Mucosa of rectum (tissue), 2 donors: Measurements from ENCODE around the gene PHLPP1.

Experiments
- H3K27ac ChIP-seq, 2 donors: one replicate each; pipeline ENCODE4 v1.7.0; 2013; ENCODE audit warnings: inconsistent platforms in 2 of 2, low read depth in 2 of 2, low read length in 2 of 2
- H3K27me3 ChIP-seq, 2 donors: one replicate each; pipeline ENCODE4 v1.7.0; 2013; ENCODE audit warnings: low read length in 2 of 2; ENCODE audit not compliant: control insufficient read depth in 2 of 2, insufficient read depth in 2 of 2
- H3K36me3 ChIP-seq, 2 donors: one replicate each; pipeline ENCODE4 v1.7.0; 2013; ENCODE audit warnings: low read length in 2 of 2; ENCODE audit not compliant: control insufficient read depth in 2 of 2, insufficient read depth in 2 of 2
- H3K4me1 ChIP-seq, 2 donors: one replicate each; pipeline ENCODE4 v1.7.0; 2013; ENCODE audit warnings: low read length in 2 of 2, mild to moderate bottlenecking in 1 of 2; ENCODE audit not compliant: control insufficient read depth in 2 of 2, insufficient read depth in 2 of 2
- H3K4me3 ChIP-seq, 2 donors: one replicate each; pipeline ENCODE4 v1.7.0; 2013; ENCODE audit warnings: low read length in 2 of 2
- H3K9ac ChIP-seq, 2 donors: one replicate each; pipeline ENCODE4 v1.7.0; 2013; ENCODE audit warnings: low read length in 2 of 2, low read depth in 1 of 2, mild to moderate bottlenecking in 1 of 2
- H3K9me3 ChIP-seq, 2 donors: one replicate each; pipeline ENCODE4 v1.7.0; 2013; ENCODE audit warnings: low read length in 2 of 2; ENCODE audit not compliant: control insufficient read depth in 2 of 2
- donor health status: healthy.
- donor health status: Normal muscosa, but diverticular disease.

The PHLPP1 gene

DNA sequence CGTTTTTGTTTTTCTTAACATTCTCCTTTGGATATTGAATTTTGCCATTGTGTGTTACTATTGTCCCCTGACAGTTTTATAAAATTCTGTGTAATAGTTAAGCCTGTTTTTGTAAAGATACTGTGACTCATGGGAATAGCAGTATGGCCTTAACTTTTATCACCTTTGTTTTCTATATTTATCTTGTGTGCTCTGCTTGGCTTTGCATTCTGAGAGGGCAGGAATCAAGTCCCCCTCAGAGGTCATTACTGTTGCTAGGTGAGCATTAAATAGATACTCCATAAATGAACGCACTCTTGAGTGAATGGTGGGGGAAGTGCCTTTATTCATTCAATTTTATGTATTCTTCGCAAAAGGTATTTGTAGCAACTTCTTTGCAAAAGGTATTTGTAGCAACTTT, 160.0 kb downstream of the PHLPP1 start:
- H3K27ac ChIP-seq, result no peak overlapping the region

DNA sequence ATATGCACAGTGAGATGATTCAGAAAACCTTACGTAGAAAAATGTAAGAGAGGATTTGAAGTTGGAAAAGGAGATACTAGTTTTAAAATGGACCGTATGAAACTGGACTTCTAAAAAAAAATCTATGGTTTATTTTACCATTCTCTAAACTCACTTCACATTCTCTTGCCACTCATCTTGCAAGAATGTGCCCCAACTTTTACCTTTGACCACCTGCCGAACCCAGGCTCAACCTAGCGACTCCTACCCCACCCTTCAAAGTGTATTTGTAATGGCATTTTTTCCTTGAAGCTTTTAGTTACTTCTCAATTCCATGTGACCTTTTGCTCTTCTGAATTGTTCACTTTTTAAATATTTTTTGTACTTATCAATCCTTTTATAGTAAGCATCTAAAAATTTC, 160.8 kb downstream of the PHLPP1 start:
- H3K4me1 ChIP-seq, result no peaks in the 10 kb centered on the region
- no peak overlapping the region for H3K9ac ChIP-seq
- no peaks in the 10 kb centered on the region for H3K27me3 ChIP-seq
- H3K27ac ChIP-seq, result no peak overlapping the region
- H3K4me3 ChIP-seq, result no peak overlapping the region
- no peaks in the 10 kb centered on the region for H3K36me3 ChIP-seq
- H3K9me3 ChIP-seq, result no peaks in the 10 kb centered on the region

More for the DNA sequence above, 160.0 kb downstream of the PHLPP1 start:
- Histone ChIP-seq H3K27me3 (no peaks in the 10 kb centered on the region), H3K4me3 (no peak overlapping the region), H3K36me3 (no peaks in the 10 kb centered on the region), H3K9ac (no peak overlapping the region), H3K9me3 (no peaks in the 10 kb centered on the region), H3K4me1 (no peaks in the 10 kb centered on the region)

DNA sequence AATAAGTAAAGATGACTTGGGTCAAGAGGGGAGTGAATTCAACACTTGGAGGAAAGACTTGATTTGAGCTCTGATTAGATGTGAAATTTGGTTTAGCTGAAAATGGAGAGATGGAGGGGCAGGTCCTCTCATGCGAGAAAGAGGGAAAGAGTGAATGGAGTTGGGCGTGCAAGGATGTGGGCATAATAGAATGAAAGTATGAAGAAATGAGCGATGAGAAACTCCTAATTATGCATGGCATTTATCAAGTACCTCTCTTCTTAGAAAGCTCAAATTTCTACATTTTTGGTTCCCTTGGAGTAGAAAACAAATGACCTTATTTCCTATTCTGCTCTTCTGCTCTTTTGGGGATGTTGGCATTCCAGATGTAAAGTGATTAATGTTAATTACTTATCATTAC, 161.5 kb downstream of the PHLPP1 start:
- Histone ChIP-seq H3K36me3 (no peaks in the 10 kb centered on the region), H3K4me1 (no peaks in the 10 kb centered on the region), H3K9me3 (no peaks in the 10 kb centered on the region), H3K9ac (no peak overlapping the region), H3K27me3 (no peaks in the 10 kb centered on the region), H3K4me3 (no peak overlapping the region), H3K27ac (no peak overlapping the region)

DNA sequence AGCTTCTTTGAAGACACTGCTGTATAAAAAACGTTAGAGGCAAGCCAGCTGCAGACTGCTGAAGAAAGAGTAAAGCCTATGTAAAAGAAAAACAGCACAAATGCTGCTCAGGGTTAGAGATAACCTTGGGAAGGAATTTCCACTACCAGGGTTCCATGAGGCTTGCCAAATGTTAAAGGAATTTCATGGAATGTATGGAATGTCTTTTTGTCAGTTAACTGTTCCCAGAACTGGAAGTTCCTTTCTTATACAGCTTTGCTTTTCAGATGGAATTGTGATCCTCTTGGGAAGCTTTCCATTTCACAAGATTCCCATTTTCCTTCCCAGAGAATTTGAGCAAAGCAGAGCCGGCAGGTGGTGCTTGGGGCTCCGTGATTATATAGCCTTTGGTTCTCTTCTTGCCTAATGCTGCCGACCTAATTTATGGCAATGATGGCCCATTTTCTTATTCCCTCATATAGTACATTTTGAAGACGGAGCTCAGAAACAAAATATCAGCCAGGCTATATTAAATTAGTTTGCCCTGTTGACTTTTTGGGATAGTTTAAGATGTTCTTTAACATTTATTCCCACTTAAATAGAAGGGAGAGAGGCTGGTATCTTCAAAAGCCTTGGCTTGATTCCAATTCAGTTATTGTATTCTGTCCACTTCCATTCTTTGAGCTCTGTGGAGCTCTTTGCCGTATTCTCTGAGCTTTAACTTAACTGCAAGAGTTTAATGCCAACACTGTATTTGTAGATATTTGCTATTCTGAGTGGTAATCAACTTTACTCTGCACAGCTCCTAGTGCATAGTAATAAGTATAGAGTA, 162.3 kb downstream of the PHLPP1 start:
- Histone ChIP-seq H3K36me3 (no peaks in the 10 kb centered on the region), H3K9ac (no peak overlapping the region), H3K4me1 (no peaks in the 10 kb centered on the region), H3K9me3 (no peaks in the 10 kb centered on the region), H3K27me3 (no peaks in the 10 kb centered on the region), H3K27ac (no peak overlapping the region), H3K4me3 (no peak overlapping the region)

DNA sequence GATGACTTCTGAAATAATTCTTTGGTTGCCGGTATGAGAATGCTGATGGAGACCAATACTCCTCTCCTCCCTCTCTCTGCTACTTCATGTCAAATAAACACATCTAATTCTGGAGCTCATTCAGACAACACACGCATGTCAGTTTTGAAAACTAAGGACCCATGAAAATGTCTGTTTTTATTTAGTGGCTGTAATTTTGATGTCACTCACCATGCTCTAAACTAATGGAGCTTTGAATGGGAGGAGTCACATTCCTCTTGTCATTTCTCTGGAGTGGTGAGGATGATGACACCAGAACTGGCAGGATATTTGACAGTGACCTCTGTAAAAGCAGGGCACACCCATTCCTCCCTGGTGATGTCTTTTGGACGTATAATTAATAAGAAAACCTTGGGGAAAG, 163.0 kb downstream of the PHLPP1 start:
- Histone ChIP-seq H3K9ac (no peak overlapping the region), H3K4me3 (no peak overlapping the region), H3K9me3 (no peaks in the 10 kb centered on the region), H3K36me3 (no peaks in the 10 kb centered on the region), H3K27ac (no peak overlapping the region), H3K27me3 (no peaks in the 10 kb centered on the region), H3K4me1 (no peaks in the 10 kb centered on the region)

DNA sequence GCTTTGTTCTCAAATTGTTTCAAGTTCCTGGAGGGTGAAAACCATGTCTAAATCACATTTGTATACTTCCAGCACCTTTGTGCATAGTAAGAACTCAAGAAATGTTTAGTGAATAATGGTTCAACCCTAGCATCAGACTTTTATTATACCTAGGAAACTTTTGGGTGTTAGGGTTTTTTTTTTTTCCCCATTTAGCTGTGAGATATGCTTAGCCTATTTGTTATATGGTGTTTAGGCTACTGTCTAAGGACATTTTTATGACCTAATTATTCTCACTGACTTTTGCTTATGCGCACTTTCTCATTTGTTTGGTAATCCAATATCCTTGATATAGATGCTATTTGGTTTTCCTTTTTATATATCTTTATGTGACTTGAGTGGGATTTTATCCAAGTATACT, 164.7 kb downstream of the PHLPP1 start:
- Histone ChIP-seq H3K9ac (no peak overlapping the region), H3K4me1 (no peaks in the 10 kb centered on the region), H3K36me3 (no peaks in the 10 kb centered on the region), H3K9me3 (no peaks in the 10 kb centered on the region), H3K27ac (no peak overlapping the region), H3K4me3 (no peak overlapping the region), H3K27me3 (no peaks in the 10 kb centered on the region)

DNA sequence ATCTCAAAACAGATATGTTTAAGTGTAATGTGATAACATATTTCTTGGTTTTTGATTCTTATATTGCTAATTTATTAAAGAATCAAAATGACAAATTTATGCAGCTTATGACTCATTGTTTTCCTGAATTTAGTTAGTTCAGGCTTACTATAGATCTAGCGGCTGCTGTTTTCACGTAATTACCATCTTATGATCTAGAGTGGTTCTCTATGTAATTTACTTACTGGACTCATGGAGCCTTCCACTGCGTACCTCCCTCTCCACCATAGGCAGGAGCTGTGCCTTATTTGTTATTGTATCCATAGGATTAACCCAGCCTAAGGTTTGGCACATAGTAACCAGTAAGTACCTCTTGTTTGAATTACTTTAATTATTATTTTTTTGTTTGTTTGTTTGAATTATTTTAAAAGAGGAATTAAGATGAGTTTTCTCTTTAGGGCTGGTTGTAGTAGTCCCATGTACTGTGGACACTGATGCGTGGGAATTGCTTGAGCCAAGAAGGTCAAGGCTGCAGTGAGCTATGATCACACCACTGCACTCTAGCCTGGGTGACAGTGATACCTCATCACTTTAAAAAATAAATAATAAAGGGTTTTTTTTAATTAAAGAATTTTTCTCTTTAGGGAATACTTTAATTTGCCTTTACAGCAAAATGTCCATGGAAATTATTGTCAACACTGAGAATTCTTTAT, 165.5 kb downstream of the PHLPP1 start:
- H3K4me1 ChIP-seq, result peaks cover 0 to 2% of the 10 kb centered on the region in 2 donors
- H3K27me3 ChIP-seq, result no peaks in the 10 kb centered on the region
- no peak overlapping the region for H3K4me3 ChIP-seq
- H3K27ac ChIP-seq, result no peak overlapping the region
- no peaks in the 10 kb centered on the region for H3K9me3 ChIP-seq
- no peaks in the 10 kb centered on the region for H3K36me3 ChIP-seq
- H3K9ac ChIP-seq, result no peak overlapping the region

DNA sequence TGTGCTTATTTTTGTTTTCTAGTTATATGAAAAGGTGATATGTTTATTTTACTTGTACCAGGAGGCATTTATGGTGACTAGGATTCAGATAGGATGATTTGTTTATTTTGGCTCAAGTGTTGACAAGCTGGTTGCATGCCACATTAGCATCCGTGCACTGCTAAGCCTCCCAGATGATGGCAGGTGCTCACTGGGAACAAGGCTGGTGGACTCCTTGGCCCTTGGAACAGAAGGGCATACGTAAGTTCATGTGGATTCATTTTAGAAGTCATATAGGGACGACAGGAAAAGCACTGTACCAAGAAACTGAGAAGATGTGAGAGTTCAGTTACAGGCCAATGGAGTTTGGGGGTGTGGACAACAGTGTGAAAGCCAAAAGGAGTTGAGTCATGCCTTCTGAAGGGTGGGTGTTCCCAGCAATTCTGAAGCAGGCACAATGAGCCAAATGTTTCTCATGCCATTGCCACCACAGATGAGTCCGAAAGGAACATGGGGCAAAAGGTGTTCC, 166.2 kb downstream of the PHLPP1 start:
- peaks cover 0 to 2% of the 10 kb centered on the region in 2 donors for H3K4me1 ChIP-seq
- no peak overlapping the region for H3K4me3 ChIP-seq
- H3K27ac ChIP-seq, result no peak overlapping the region
- H3K36me3 ChIP-seq, result no peaks in the 10 kb centered on the region
- H3K27me3 ChIP-seq, result no peaks in the 10 kb centered on the region
- no peak overlapping the region for H3K9ac ChIP-seq
- H3K9me3 ChIP-seq, result no peaks in the 10 kb centered on the region

DNA sequence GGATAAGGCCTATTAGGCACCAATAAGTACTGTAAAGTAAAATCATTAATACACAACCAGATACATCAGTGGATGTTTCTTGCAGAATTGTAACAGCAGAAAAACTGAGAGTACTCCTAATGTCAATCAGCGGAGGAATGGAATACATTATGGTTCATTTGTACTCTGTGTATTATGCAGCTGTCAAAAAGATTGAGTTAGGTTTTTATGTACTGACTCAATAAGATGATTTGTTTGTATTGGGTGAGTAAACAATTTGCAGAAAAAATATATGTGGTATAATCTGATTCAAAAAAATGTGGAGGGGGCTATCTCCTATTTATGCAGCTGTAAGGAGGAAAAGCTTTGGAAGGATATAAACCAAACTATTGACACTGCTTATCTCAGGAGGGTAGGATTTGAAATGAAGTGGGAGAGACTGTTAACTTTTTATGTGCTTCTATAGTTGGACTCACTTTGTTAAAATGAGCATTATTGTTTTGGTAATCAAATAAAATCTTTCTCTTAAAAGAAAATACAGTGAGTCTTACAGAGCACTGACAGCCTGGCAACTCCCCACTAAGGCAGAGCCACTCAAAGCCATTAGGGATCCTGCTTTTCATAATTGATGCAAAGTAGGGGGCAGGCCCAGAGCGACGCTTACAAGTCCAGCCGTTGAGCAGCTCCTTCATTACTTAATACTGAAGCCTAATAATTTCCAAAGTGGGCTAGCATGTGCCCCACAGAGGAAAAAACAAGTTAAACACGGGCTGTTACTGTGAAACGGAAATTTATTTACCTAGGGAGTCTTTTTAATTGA, 168.8 kb downstream of the PHLPP1 start:
- no peak overlapping the region for H3K27ac ChIP-seq
- no peaks in the 10 kb centered on the region for H3K36me3 ChIP-seq
- no peaks in the 10 kb centered on the region for H3K9me3 ChIP-seq
- H3K27me3 ChIP-seq, result no peaks in the 10 kb centered on the region
- H3K9ac ChIP-seq, result no peak overlapping the region
- peaks cover 0 to 2% of the 10 kb centered on the region in 2 donors for H3K4me1 ChIP-seq
- H3K4me3 ChIP-seq, result no peak overlapping the region

DNA sequence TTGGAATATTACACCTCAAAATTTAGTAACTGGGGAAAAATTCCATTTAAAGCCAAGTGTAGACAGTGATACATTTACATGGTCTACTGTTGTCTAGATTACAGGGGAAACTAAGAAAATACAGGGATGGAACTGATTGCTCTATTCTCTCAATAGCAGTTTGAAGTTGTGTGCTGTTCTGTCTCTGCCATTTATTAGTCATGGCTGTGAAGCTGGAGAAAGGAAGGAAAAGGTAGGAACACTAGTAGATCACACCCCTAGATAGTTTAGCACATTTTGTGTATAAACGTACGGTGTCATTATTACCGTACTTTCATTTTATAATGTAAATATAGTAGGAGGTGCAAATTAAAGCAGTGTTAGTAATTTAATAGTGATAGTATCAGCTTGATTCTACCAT, 170.5 kb downstream of the PHLPP1 start:
- H3K4me1 ChIP-seq, result peaks cover 0 to 4% of the 10 kb centered on the region in 2 donors
- no peaks in the 10 kb centered on the region for H3K36me3 ChIP-seq
- no peak overlapping the region for H3K27ac ChIP-seq
- no peaks in the 10 kb centered on the region for H3K9me3 ChIP-seq
- H3K27me3 ChIP-seq, result no peaks in the 10 kb centered on the region
- no peak overlapping the region for H3K4me3 ChIP-seq
- H3K9ac ChIP-seq, result no peak overlapping the region
